HepG2 (cell line): Measurements from ENCODE around the gene AADACL4. TPM values are rescaled to one million over a fixed set of nuclear protein-coding genes. Genes with fewer than 3 reads are reported as not detected.

ENCODE experiments used
- ATF7-NPFF ChIP-seq: sonication (generic); formaldehyde crosslinking; IDR thresholded peaks from 2 replicates; pipeline ENCODE4 v1.8.1; 2023; ENCODE audit warnings: mild to moderate bottlenecking, low read depth, missing genetic modification reagents, moderate library complexity
- IRF2 ChIP-seq: IDR thresholded peaks from 2 replicates; pipeline ENCODE4 v1.6.1; 2018; ENCODE audit warnings: missing genetic modification reagents, missing compliant biosample characterization
- PAX8 ChIP-seq: sonication (generic); formaldehyde crosslinking; IDR thresholded peaks from 2 replicates; pipeline ENCODE4 v1.8.0; 2022; ENCODE audit warnings: mild to moderate bottlenecking, missing genetic modification reagents, borderline replicate concordance
- RARG ChIP-seq: sonication (generic); formaldehyde crosslinking; IDR thresholded peaks from 2 replicates; pipeline ENCODE4 v1.4.0; 2020; ENCODE audit warnings: low read depth, mild to moderate bottlenecking, missing genetic modification reagents
- RBM22 ChIP-seq: fragments of 200-400 bp; formaldehyde crosslinking; optimal IDR thresholded peaks from 2 replicates; pipeline ENCODE3; 2017; ENCODE audit warnings: mild to moderate bottlenecking, low read length, moderate library complexity
- ZBTB7A ChIP-seq: sonication (generic); formaldehyde crosslinking; IDR thresholded peaks from 2 replicates; pipeline ENCODE4 v1.8.0; 2022; ENCODE audit warnings: mild to moderate bottlenecking, missing genetic modification reagents
- ZFP91 ChIP-seq: sonication (generic); formaldehyde crosslinking; IDR thresholded peaks from 2 replicates; pipeline ENCODE4 v1.9.0; 2022; ENCODE audit warnings: missing genetic modification reagents, mild to moderate bottlenecking, borderline replicate concordance
- ZNF383 ChIP-seq: sonication (generic); formaldehyde crosslinking; IDR thresholded peaks from 2 replicates; pipeline ENCODE4 v1.4.0; 2020; ENCODE audit warnings: missing genetic modification reagents, mild to moderate bottlenecking, borderline replicate concordance
- ZNF557 ChIP-seq: sonication (generic); formaldehyde crosslinking; IDR thresholded peaks from 2 replicates; pipeline ENCODE4 v1.4.0; 2020; ENCODE audit warnings: missing genetic modification reagents
- polyA plus RNA-seq, 8 experiments: library from polyadenylated mRNA; depleted of rRNA in 3 of 8; stranded (reverse) in 7 of 8; unstranded in 1 of 8; fragments of >200 nt; fragmentation: Illumina TruSeq in 4 of 8; extraction: Trizol in 4 of 8; gene quantifications; 2 replicates each; pipeline versions ENCODE4 v1.2.1 to v1.2.3, GENCODE V29; 2011 to 2016; ENCODE audit warnings: low read depth in 4 of 8, missing spikeins in 1 of 8, mixed read lengths in 1 of 8; ENCODE audit not compliant: insufficient read depth in 1 of 8
- total RNA-seq, 5 experiments: library from RNA; depleted of rRNA; stranded (reverse); fragments of >200 nt; fragmentation: Illumina TruSeq; extraction: Trizol; gene quantifications; 2 replicates each; pipeline ENCODE4 v1.2.3, GENCODE V29; 2016; ENCODE audit warnings: low read depth in 1 of 5
- TF ChIP-seq, protein P1 (sequence below): sonication (generic); formaldehyde crosslinking; IDR thresholded peaks from 2 replicates; pipeline ENCODE4 v1.4.0; 2020; ENCODE audit warnings: missing genetic modification reagents, borderline replicate concordance
- TF ChIP-seq, protein P2 (sequence below): fragments of 450-650 bp; IDR thresholded peaks from 2 replicates; pipeline ENCODE4 v1.6.1; 2016
- TF ChIP-seq, protein P3 (sequence below): sonication (generic); formaldehyde crosslinking; conservative IDR thresholded peaks from 2 replicates; pipeline ENCODE4 v1.4.0; 2020; ENCODE audit warnings: missing genetic modification reagents
- TF ChIP-seq, protein P4 (sequence below): IDR thresholded peaks from 2 replicates; pipeline ENCODE4 v1.6.1; 2016; ENCODE audit warnings: low read depth, missing genetic modification reagents, missing compliant biosample characterization

Gene AADACL4
- total and polyA plus RNA-seq, 2 of the 13 experiments (the other 11 are each of a cell fraction or from before 2014, with no cell fraction given): not detected

DNA sequence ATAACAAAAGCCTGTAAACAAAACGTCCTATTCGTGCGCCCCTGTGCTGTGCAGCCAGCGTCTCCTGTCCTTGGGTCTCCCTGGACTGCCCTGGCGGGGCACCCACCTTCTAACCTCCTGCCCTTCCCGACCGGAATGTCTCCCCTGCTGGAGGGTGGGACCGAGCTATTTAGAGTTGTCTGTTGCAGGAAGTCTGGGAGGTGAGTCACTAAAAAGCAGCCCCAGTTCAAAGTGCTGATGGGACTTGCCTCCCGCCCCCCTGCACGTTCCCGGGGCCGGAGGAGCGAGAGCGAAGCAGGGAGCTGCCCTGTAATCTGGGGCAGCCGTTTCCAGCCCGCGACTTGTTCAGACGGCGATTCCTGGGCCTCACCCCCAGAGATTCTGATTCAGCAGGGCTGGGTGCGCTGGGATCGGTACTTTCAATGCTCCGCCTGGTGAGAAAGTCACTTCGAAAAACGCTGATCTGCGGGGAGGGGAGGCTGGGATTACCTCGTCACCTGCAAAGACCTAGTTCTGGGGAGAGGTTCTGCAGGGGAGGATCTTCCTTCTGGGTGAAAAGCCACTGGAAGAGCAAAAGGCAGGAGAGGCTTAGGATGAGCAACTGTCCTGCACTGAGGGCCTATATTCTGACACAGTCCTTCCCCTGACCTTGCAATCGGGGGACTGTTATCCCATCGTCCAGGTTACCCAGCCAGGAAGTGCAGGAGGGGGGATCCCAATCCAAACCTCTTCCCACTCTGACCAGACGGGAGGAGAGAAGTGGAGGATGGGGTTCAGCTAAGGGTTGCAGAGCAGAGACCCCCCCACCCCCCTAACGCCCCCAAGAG lies 24.7 kb upstream of the AADACL4 start (continued):
- TF ChIP-seq ZFP91: peak; percentile 72; the same call in 1 of the 2 replicates
- TF ChIP-seq ZBTB7A (CRISPR knock-in tag): no peak
- TF ChIP-seq, protein P1, sequence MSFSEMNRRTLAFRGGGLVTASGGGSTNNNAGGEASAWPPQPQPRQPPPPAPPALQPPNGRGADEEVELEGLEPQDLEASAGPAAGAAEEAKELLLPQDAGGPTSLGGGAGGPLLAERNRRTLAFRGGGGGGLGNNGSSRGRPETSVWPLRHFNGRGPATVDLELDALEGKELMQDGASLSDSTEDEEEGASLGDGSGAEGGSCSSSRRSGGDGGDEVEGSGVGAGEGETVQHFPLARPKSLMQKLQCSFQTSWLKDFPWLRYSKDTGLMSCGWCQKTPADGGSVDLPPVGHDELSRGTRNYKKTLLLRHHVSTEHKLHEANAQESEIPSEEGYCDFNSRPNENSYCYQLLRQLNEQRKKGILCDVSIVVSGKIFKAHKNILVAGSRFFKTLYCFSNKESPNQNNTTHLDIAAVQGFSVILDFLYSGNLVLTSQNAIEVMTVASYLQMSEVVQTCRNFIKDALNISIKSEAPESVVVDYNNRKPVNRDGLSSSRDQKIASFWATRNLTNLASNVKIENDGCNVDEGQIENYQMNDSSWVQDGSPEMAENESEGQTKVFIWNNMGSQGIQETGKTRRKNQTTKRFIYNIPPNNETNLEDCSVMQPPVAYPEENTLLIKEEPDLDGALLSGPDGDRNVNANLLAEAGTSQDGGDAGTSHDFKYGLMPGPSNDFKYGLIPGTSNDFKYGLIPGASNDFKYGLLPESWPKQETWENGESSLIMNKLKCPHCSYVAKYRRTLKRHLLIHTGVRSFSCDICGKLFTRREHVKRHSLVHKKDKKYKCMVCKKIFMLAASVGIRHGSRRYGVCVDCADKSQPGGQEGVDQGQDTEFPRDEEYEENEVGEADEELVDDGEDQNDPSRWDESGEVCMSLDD (CRISPR knock-in tag): peak; percentile 34; the same call in 1 of the 2 replicates
- no peak for TF ChIP-seq ZNF557 (CRISPR knock-in tag)
- peak; percentile 74 for TF ChIP-seq IRF2
- 0 out of 2 replicates have a peak, but pooled peaks have one; percentile 46 for TF ChIP-seq PAX8 (CRISPR knock-in tag)
- TF ChIP-seq RBM22: peak; percentile 4
- TF ChIP-seq, protein P2, sequence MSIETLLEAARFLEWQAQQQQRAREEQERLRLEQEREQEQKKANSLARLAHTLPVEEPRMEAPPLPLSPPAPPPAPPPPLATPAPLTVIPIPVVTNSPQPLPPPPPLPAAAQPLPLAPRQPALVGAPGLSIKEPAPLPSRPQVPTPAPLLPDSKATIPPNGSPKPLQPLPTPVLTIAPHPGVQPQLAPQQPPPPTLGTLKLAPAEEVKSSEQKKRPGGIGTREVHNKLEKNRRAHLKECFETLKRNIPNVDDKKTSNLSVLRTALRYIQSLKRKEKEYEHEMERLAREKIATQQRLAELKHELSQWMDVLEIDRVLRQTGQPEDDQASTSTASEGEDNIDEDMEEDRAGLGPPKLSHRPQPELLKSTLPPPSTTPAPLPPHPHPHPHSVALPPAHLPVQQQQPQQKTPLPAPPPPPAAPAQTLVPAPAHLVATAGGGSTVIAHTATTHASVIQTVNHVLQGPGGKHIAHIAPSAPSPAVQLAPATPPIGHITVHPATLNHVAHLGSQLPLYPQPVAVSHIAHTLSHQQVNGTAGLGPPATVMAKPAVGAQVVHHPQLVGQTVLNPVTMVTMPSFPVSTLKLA: 0 out of 2 replicates have a peak, but pooled peaks have one; percentile 41
- TF ChIP-seq, protein P3, sequence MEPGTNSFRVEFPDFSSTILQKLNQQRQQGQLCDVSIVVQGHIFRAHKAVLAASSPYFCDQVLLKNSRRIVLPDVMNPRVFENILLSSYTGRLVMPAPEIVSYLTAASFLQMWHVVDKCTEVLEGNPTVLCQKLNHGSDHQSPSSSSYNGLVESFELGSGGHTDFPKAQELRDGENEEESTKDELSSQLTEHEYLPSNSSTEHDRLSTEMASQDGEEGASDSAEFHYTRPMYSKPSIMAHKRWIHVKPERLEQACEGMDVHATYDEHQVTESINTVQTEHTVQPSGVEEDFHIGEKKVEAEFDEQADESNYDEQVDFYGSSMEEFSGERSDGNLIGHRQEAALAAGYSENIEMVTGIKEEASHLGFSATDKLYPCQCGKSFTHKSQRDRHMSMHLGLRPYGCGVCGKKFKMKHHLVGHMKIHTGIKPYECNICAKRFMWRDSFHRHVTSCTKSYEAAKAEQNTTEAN (CRISPR knock-in tag): peak; percentile 77
- TF ChIP-seq ZNF383 (CRISPR knock-in tag): 0 out of 2 replicates have a peak, but pooled peaks have one; percentile 80
- TF ChIP-seq ATF7-NPFF (CRISPR knock-in tag): peak; percentile 91
- no peak for TF ChIP-seq RARG
- TF ChIP-seq, protein P4, sequence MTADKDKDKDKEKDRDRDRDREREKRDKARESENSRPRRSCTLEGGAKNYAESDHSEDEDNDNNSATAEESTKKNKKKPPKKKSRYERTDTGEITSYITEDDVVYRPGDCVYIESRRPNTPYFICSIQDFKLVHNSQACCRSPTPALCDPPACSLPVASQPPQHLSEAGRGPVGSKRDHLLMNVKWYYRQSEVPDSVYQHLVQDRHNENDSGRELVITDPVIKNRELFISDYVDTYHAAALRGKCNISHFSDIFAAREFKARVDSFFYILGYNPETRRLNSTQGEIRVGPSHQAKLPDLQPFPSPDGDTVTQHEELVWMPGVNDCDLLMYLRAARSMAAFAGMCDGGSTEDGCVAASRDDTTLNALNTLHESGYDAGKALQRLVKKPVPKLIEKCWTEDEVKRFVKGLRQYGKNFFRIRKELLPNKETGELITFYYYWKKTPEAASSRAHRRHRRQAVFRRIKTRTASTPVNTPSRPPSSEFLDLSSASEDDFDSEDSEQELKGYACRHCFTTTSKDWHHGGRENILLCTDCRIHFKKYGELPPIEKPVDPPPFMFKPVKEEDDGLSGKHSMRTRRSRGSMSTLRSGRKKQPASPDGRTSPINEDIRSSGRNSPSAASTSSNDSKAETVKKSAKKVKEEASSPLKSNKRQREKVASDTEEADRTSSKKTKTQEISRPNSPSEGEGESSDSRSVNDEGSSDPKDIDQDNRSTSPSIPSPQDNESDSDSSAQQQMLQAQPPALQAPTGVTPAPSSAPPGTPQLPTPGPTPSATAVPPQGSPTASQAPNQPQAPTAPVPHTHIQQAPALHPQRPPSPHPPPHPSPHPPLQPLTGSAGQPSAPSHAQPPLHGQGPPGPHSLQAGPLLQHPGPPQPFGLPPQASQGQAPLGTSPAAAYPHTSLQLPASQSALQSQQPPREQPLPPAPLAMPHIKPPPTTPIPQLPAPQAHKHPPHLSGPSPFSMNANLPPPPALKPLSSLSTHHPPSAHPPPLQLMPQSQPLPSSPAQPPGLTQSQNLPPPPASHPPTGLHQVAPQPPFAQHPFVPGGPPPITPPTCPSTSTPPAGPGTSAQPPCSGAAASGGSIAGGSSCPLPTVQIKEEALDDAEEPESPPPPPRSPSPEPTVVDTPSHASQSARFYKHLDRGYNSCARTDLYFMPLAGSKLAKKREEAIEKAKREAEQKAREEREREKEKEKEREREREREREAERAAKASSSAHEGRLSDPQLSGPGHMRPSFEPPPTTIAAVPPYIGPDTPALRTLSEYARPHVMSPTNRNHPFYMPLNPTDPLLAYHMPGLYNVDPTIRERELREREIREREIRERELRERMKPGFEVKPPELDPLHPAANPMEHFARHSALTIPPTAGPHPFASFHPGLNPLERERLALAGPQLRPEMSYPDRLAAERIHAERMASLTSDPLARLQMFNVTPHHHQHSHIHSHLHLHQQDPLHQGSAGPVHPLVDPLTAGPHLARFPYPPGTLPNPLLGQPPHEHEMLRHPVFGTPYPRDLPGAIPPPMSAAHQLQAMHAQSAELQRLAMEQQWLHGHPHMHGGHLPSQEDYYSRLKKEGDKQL: peak; percentile 91
